Heart left ventricle (tissue), 13 donors: ENCODE data around the gene KCNH5.

Experiments
- CTCF ChIP-seq, 12 donors: fragments of 200-600 bp; sonication (generic) in 4 of 12; IDR thresholded peaks; one replicate each; pipeline versions ENCODE4 v1.5.0 to v1.8.0; 2018 to 2022; ENCODE audit warnings: antibody characterized with exemption in 12 of 12, mild to moderate bottlenecking in 5 of 12
- POLR2A ChIP-seq, 2 donors: fragments of 450-650 bp; IDR thresholded peaks; one replicate each; pipeline ENCODE4 v1.6.1; 2017; ENCODE audit warnings: antibody characterized with exemption in 2 of 2, mild to moderate bottlenecking in 2 of 2, moderate library complexity in 2 of 2
- donor health status: ischemic (EF 13 %, LVEDD 7.1; RV severe dilation, severe dysfunction).
- donor health status: DM: no; HTN: yes; CAD: no.
- donor health status: DM: no; HTN: no; CAD: no.
- donor health status: ischemic (EF 25% LVEDD 6.9; RV normal size, moderate dysfunction).
- donor health status: ischemic (EF 25% LVEDD 5.7; RV mildly dilated, moderate dysfunction).
- donor health status: ischemic (EF 35%, LVEDD 5.7; RV mildly dilated, moderate dysfunction).
- donor health status: nonischemic (EF 11% LVEDD 7.7; RV severe dilation, severe dysfunction).
- donor health status: DM: yes; HTN: yes; CAD: no.
- donor health status: PGD.
- donor health status: ischemic (EF 29% LVEDD 5.4; RV normal size, mild dysfunction).
- donor health status: nonischemic (EF 23%, LVEDD 6.1; RV moderate dilation, normal function).

GRCh38 chr14:62778852-62779251, 266.4 kb downstream of the KCNH5 start:
- TF ChIP-seq CTCF (IDR thresholded peaks at IDR 0.05) (no peak), POLR2A (IDR thresholded peaks at IDR 0.05) (no peak)
